ENCODE data around the gene PUM1. TPM values are rescaled to one million over a fixed set of nuclear protein-coding genes. Genes with fewer than 3 reads are reported as not detected.
"Not testable (repeated sequence)": the region's sequence is repeated elsewhere in the genome, so short reads cannot be mapped to it uniquely, and the experiment has no call there.

The PUM1 gene
- total and polyA plus RNA-seq, 2 experiments from 2014 or later, result 68.6 to 97.4 TPM

DNA sequence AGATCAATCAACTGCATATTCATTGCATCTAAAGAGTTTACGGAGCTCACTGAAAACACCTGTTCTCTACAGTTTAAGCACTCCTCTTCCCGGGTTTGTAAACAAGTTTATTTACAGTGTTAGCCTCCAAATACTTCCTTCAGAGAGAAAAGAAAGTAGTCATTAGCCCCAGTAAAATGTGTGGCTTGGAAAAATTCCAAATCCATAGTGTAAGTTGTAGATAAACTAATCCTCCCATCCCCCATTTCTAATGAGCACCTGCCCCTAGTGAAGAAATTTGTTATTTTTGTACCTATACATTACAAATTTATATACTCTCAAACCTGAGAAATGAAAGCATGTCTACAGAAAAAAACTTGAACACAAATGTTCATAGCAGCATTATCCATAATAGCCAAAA, 21.9 kb downstream of the PUM1 start:
- peaks cover 100% of the 10 kb centered on the region for H3K79me2 ChIP-seq
- no peaks in the 10 kb centered on the region for H3K9me3 ChIP-seq (ENCODE audit: low read depth)
- H3K4me3 ChIP-seq, result no peak overlapping the region
- H3K27ac ChIP-seq, result no peak overlapping the region
- DNase-seq (ENCODE audit: low spot score), result no peak
- 87% methylated on average over 2 of the region's 2 CpGs for WGBS (ENCODE audit: low lambda C conversion rate, missing lambda C conversion rate)
- H3K36me3 ChIP-seq (replicated peaks; ENCODE audit: insufficient read depth, low read depth), result peaks cover 7% of the 10 kb centered on the region
- H3K4me2 ChIP-seq, result no peak overlapping the region
- H3K27me3 ChIP-seq, result no peaks in the 10 kb centered on the region
- TF ChIP-seq EZH2 (IDR thresholded peaks at IDR 0.05; ENCODE audit: borderline replicate concordance) (no peak), EZH2phosphoT487 (IDR thresholded peaks at IDR 0.05; ENCODE audit: low read depth, severe bottlenecking, unreplicated experiment) (no peak)
- TF ChIP-seq, protein P1, sequence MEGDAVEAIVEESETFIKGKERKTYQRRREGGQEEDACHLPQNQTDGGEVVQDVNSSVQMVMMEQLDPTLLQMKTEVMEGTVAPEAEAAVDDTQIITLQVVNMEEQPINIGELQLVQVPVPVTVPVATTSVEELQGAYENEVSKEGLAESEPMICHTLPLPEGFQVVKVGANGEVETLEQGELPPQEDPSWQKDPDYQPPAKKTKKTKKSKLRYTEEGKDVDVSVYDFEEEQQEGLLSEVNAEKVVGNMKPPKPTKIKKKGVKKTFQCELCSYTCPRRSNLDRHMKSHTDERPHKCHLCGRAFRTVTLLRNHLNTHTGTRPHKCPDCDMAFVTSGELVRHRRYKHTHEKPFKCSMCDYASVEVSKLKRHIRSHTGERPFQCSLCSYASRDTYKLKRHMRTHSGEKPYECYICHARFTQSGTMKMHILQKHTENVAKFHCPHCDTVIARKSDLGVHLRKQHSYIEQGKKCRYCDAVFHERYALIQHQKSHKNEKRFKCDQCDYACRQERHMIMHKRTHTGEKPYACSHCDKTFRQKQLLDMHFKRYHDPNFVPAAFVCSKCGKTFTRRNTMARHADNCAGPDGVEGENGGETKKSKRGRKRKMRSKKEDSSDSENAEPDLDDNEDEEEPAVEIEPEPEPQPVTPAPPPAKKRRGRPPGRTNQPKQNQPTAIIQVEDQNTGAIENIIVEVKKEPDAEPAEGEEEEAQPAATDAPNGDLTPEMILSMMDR (IDR thresholded peaks at IDR 0.05; ENCODE audit: poor library complexity), result no peak
- H2AFZ ChIP-seq, result no peak overlapping the region
- no peaks in the 10 kb centered on the region for H3K9me2 ChIP-seq (replicated peaks; ENCODE audit: insufficient read depth)
- peaks cover 9% of the 10 kb centered on the region for H3K4me1 ChIP-seq (ENCODE audit: insufficient read depth)
- H4K20me1 ChIP-seq (ENCODE audit: insufficient read depth, poor library complexity, severe bottlenecking), result peaks cover 100% of the 10 kb centered on the region

DNA sequence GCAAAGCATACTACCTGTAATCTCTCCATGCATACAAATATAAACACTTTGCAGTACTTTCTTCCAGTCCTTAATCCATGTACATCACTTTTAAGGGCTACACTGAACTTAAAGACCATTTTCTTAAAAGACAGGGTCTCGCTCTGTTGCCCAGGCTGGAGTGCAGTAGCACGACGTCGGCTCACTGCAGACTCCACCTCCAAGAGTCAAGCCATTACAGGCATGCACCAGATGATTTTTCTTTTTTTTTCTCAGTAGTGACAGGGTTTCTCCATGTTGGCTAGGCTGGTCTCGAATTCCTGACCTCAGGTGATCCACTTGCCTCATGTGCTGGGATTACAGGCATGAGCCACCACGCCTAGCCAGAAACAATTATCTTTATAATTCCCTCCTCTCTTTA, 22.9 kb downstream of the PUM1 start:
- DNase-seq (ENCODE audit: low spot score), result no peak
- Histone ChIP-seq H4K20me1 (ENCODE audit: insufficient read depth, poor library complexity, severe bottlenecking) (peaks cover 100% of the 10 kb centered on the region), H3K4me2 (no peak overlapping the region), H3K4me1 (ENCODE audit: insufficient read depth) (peaks cover 11% of the 10 kb centered on the region), H3K4me3 (no peak overlapping the region), H2AFZ (no peak overlapping the region), H3K27me3 (no peaks in the 10 kb centered on the region), H3K36me3 (replicated peaks; ENCODE audit: insufficient read depth, low read depth) (peaks cover 7% of the 10 kb centered on the region), H3K9me3 (ENCODE audit: low read depth) (no peaks in the 10 kb centered on the region), H3K9me2 (replicated peaks; ENCODE audit: insufficient read depth) (no peaks in the 10 kb centered on the region), H3K79me2 (peaks cover 100% of the 10 kb centered on the region), H3K27ac (no peak overlapping the region)
- 95% methylated on average over 6 of the region's 6 CpGs for WGBS (ENCODE audit: low lambda C conversion rate, missing lambda C conversion rate)
- no peak for TF ChIP-seq EZH2 (IDR thresholded peaks at IDR 0.05; ENCODE audit: borderline replicate concordance)
- TF ChIP-seq, protein P1 (IDR thresholded peaks at IDR 0.05; ENCODE audit: poor library complexity), result no peak
- no peak for TF ChIP-seq EZH2phosphoT487 (IDR thresholded peaks at IDR 0.05; ENCODE audit: low read depth, severe bottlenecking, unreplicated experiment)

DNA sequence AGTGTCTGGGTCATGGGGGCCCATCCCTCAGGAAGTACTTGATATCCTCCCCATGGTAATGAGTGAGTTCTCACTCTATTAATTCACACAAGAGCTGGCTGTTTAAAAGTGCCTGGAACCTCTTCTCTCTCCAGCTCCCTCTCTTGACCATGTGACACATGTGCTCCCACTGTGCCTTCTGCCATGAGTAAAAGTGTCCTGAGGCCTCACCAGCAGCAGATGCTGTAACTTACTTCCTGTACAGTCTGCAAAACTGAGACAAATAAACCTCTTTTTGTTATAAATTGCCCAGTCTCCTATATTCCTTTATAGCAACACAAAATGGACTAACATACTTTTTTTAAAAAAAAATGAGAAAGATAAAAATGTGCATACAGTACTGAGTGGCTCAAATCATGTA, 24.0 kb downstream of the PUM1 start:
- H3K4me3 ChIP-seq, result no peak overlapping the region
- H3K79me2 ChIP-seq, result peaks cover 100% of the 10 kb centered on the region
- TF ChIP-seq, protein P1 (IDR thresholded peaks at IDR 0.05; ENCODE audit: poor library complexity), result no peak
- no peak for TF ChIP-seq EZH2phosphoT487 (IDR thresholded peaks at IDR 0.05; ENCODE audit: low read depth, severe bottlenecking, unreplicated experiment)
- no peak for TF ChIP-seq EZH2 (IDR thresholded peaks at IDR 0.05; ENCODE audit: borderline replicate concordance)
- H3K4me2 ChIP-seq, result no peak overlapping the region
- H3K9me3 ChIP-seq (ENCODE audit: low read depth), result no peaks in the 10 kb centered on the region
- no peaks in the 10 kb centered on the region for H3K9me2 ChIP-seq (replicated peaks; ENCODE audit: insufficient read depth)
- peaks cover 7% of the 10 kb centered on the region for H3K36me3 ChIP-seq (replicated peaks; ENCODE audit: insufficient read depth, low read depth)
- peaks cover 13% of the 10 kb centered on the region for H3K4me1 ChIP-seq (ENCODE audit: insufficient read depth)
- no peak overlapping the region for H3K27ac ChIP-seq
- H2AFZ ChIP-seq, result no peak overlapping the region
- H3K27me3 ChIP-seq, result no peaks in the 10 kb centered on the region
- peaks cover 100% of the 10 kb centered on the region for H4K20me1 ChIP-seq (ENCODE audit: insufficient read depth, poor library complexity, severe bottlenecking)
- no peak for DNase-seq (ENCODE audit: low spot score)

DNA sequence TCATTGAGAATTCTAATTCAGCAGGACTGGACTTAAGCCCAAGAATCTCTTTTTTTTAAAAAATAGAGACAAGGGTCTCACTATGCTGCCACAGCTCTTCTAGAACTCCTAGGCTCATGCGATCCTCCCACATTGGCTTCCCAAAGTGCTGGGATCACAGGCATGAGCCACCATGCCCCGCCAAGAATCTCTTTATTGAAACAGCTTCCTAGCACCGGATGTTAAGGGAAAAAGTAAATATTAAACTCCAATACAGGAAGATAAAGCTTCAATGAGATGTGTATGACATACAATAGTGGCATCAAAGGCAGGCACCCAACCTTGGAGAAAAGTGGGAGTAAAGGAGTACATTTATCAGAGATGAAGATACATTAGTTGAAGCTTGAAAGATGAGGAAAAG, 25.5 kb downstream of the PUM1 start:
- Histone ChIP-seq H3K27ac (no peak overlapping the region), H3K9me2 (replicated peaks; ENCODE audit: insufficient read depth) (no peaks in the 10 kb centered on the region), H4K20me1 (ENCODE audit: insufficient read depth, poor library complexity, severe bottlenecking) (peaks cover 100% of the 10 kb centered on the region), H3K4me2 (no peak overlapping the region), H3K79me2 (peaks cover 100% of the 10 kb centered on the region), H2AFZ (no peak overlapping the region), H3K36me3 (replicated peaks; ENCODE audit: insufficient read depth, low read depth) (peaks cover 7% of the 10 kb centered on the region), H3K4me1 (ENCODE audit: insufficient read depth) (peaks cover 16% of the 10 kb centered on the region), H3K9me3 (ENCODE audit: low read depth) (no peaks in the 10 kb centered on the region), H3K27me3 (no peaks in the 10 kb centered on the region), H3K4me3 (no peak overlapping the region)
- DNase-seq (ENCODE audit: low spot score), result no peak
- 73% methylated on average over 3 of the region's 3 CpGs for WGBS (ENCODE audit: low lambda C conversion rate, missing lambda C conversion rate)
- TF ChIP-seq EZH2phosphoT487 (IDR thresholded peaks at IDR 0.05; ENCODE audit: low read depth, severe bottlenecking, unreplicated experiment) (no peak), EZH2 (IDR thresholded peaks at IDR 0.05; ENCODE audit: borderline replicate concordance) (no peak)
- TF ChIP-seq, protein P1 (IDR thresholded peaks at IDR 0.05; ENCODE audit: poor library complexity), result no peak

DNA sequence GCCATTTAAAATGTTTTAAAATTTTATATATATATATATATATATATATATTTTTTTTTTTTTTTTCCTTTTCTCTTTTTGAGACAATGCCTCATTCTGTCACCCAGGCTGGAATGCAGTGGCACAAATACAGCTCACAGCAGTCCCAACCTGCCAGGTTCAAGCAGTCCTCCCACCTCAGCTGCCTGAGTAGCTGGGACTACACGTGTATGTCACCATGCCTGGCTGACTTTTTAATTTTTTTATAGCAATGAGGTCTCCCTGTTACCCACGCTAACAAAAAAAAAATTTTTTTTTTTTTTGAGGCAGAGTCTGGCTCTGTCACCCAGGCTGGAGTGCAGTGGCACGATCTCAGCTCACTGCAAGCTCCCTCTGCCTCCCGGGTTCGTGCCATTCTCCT, 26.6 kb downstream of the PUM1 start:
- not testable (repeated sequence) for H3K27ac ChIP-seq; DNase-seq (ENCODE audit: low spot score); H3K36me3 ChIP-seq (replicated peaks; ENCODE audit: insufficient read depth, low read depth); H3K9me2 ChIP-seq (replicated peaks; ENCODE audit: insufficient read depth); H3K9me3 ChIP-seq (ENCODE audit: low read depth); H3K27me3 ChIP-seq; H2AFZ ChIP-seq; H3K4me2 ChIP-seq; H3K4me3 ChIP-seq
- H3K4me1 ChIP-seq (ENCODE audit: insufficient read depth), result peaks cover 26% of the 10 kb centered on the region
- WGBS (ENCODE audit: low lambda C conversion rate, missing lambda C conversion rate), result 93% methylated on average over 5 of the region's 5 CpGs
- H4K20me1 ChIP-seq (ENCODE audit: insufficient read depth, poor library complexity, severe bottlenecking), result peaks cover 100% of the 10 kb centered on the region
- peaks cover 100% of the 10 kb centered on the region for H3K79me2 ChIP-seq
